ENCODE results near the gene RBBP8NL. TPM values are rescaled to one million over a fixed set of nuclear protein-coding genes. Genes with fewer than 3 reads are reported as not detected.

The RBBP8NL gene
- total RNA-seq, 1 experiment from 2014 or later = 39.2 TPM

GRCh38 chr20:62407221-62407992 lies 19.9 kb downstream of the RBBP8NL start, which contains the start of gene CABLES2:
Gene CABLES2, minus strand, starts transcription at chr20:62407285. Its CDS starts 9 bp downstream, at chr20:62407276.
- peaks cover 41% of the 10 kb centered on the region for H3K4me1 Mint-ChIP-seq (ENCODE audit: low read depth, unreplicated experiment)
- H3K27ac Mint-ChIP-seq (ENCODE audit: unreplicated experiment) = peak within 1 kb of the TSS; percentile 83
- H3K36me3 ChIP-seq (ENCODE audit: control insufficient read depth, insufficient read depth, low read length) = peaks cover 9% of the 10 kb centered on the region
- peaks cover 58% of the 10 kb centered on the region for H3K4me1 ChIP-seq
- H3K36me3 Mint-ChIP-seq (ENCODE audit: insufficient read depth, unreplicated experiment) = peaks cover 86% of the 10 kb centered on the region
- no peaks in the 10 kb centered on the region for H3K9me3 ChIP-seq
- CTCF ChIA-PET = interaction anchor here (0.6 to 1.1 kb wide), 5 partner anchors 23 to 210 kb away, joined by 3 to 6 read pairs (median 4); partner anchors contain the start of gene ADRM1
- no peaks in the 10 kb centered on the region for H3K9me3 Mint-ChIP-seq (ENCODE audit: unreplicated experiment)
- no peaks in the 10 kb centered on the region for H3K27me3 Mint-ChIP-seq (ENCODE audit: insufficient read depth, unreplicated experiment)
- H3K27me3 ChIP-seq (replicated peaks; ENCODE audit: control insufficient read depth, insufficient read depth, low read length) = no peaks in the 10 kb centered on the region
- DNase-seq = peak; percentile 99 to 100
- peak within 1 kb of the TSS; percentile 78 for H3K4me3 Mint-ChIP-seq (ENCODE audit: unreplicated experiment)
- intact Hi-C loops (cut with micrococcal nuclease; ENCODE audit: unreplicated experiment) = loop anchor here (2.0 to 10.0 kb wide), 5 partner anchors 17 to 263 kb away; partner anchors contain the start of genes PSMA7 and SS18L1
- H3K4me3 ChIP-seq (ENCODE audit: low read depth, low read length) = peak within 1 kb of the TSS; percentile 95
- BruUV-seq (replicated peaks) = no TSS peak
- POLR2A ChIA-PET = interaction anchor here (0.5 to 0.7 kb wide), 5 partner anchors 17 to 389 kb away, joined by 3 to 11 read pairs (median 4); partner anchors contain the start of genes MRGBP, RBBP8NL and RPS21
- peak in 1 of 2 experiments; percentile 54 for TF ChIP-seq CTCF (IDR thresholded peaks at IDR 0.05; ENCODE audit: insufficient read depth in 1 of 2, low read depth in 1 of 2, low read length in 1 of 2, severe bottlenecking in 1 of 2, unreplicated experiment in 1 of 2)

GRCh38 chr20:62406635-62407176 lies 20.6 kb downstream of the RBBP8NL start:
- TF ChIP-seq CTCF (IDR thresholded peaks at IDR 0.05; ENCODE audit: insufficient read depth in 1 of 2, low read depth in 1 of 2, low read length in 1 of 2, severe bottlenecking in 1 of 2, unreplicated experiment in 1 of 2) = no peak
- H3K4me1 Mint-ChIP-seq (ENCODE audit: low read depth, unreplicated experiment) = peaks cover 35% of the 10 kb centered on the region
- BruUV-seq (replicated peaks) = no TSS peak
- H3K27me3 ChIP-seq (replicated peaks; ENCODE audit: control insufficient read depth, insufficient read depth, low read length) = no peaks in the 10 kb centered on the region
- no peaks in the 10 kb centered on the region for H3K9me3 ChIP-seq
- H3K36me3 Mint-ChIP-seq (ENCODE audit: insufficient read depth, unreplicated experiment) = peaks cover 86% of the 10 kb centered on the region
- H3K4me3 ChIP-seq (ENCODE audit: low read depth, low read length) = peak overlapping the region; percentile 95
- peaks cover 9% of the 10 kb centered on the region for H3K36me3 ChIP-seq (ENCODE audit: control insufficient read depth, insufficient read depth, low read length)
- peaks cover 53% of the 10 kb centered on the region for H3K4me1 ChIP-seq
- H3K9me3 Mint-ChIP-seq (ENCODE audit: unreplicated experiment) = no peaks in the 10 kb centered on the region
- ChIA-PET POLR2A (no interaction called here), CTCF (interaction anchor here (1.1 kb wide), 1 partner anchor 211 kb away, joined by 4 read pairs; no protein-coding TSS in a partner anchor)
- H3K4me3 Mint-ChIP-seq (ENCODE audit: unreplicated experiment) = peak overlapping the region; percentile 78
- intact Hi-C loops (cut with micrococcal nuclease; ENCODE audit: unreplicated experiment) = loop anchor here (2.0 to 10.0 kb wide), 5 partner anchors 18 to 262 kb away; partner anchors contain the start of genes PSMA7 and SS18L1
- peak overlapping the region; percentile 83 for H3K27ac Mint-ChIP-seq (ENCODE audit: unreplicated experiment)
- H3K27me3 Mint-ChIP-seq (ENCODE audit: insufficient read depth, unreplicated experiment) = no peaks in the 10 kb centered on the region
- no peak for DNase-seq

- ChIA-PET POLR2A (interaction anchor here (0.5 to 0.9 kb wide), 2 partner anchors 39 to 284 kb away, joined by 3 to 8 read pairs; partner anchors contain the start of genes LAMA5 and LSM14B), CTCF (interaction anchor here (0.9 to 1.1 kb wide), 4 partner anchors 17 to 211 kb away, joined by 3 to 6 read pairs (median 4); no protein-coding TSS in a partner anchor)
- no peaks in the 10 kb centered on the region for H3K9me3 ChIP-seq
- H3K36me3 ChIP-seq (ENCODE audit: control insufficient read depth, insufficient read depth, low read length) = peaks cover 9% of the 10 kb centered on the region
- Mint-ChIP-seq H3K9me3 (ENCODE audit: unreplicated experiment) (no peaks in the 10 kb centered on the region), H3K27ac (ENCODE audit: unreplicated experiment) (peak overlapping the region; percentile 23), H3K4me3 (ENCODE audit: unreplicated experiment) (peak overlapping the region; percentile 78), H3K27me3 (ENCODE audit: insufficient read depth, unreplicated experiment) (no peaks in the 10 kb centered on the region), H3K4me1 (ENCODE audit: low read depth, unreplicated experiment) (peaks cover 35% of the 10 kb centered on the region), H3K36me3 (ENCODE audit: insufficient read depth, unreplicated experiment) (peaks cover 86% of the 10 kb centered on the region)
- H3K27me3 ChIP-seq (replicated peaks; ENCODE audit: control insufficient read depth, insufficient read depth, low read length) = no peaks in the 10 kb centered on the region
- TF ChIP-seq CTCF (IDR thresholded peaks at IDR 0.05; ENCODE audit: insufficient read depth in 1 of 2, low read depth in 1 of 2, low read length in 1 of 2, severe bottlenecking in 1 of 2, unreplicated experiment in 1 of 2) = no peak
- intact Hi-C loops (cut with micrococcal nuclease; ENCODE audit: unreplicated experiment) = loop anchor here (1.0 to 10.0 kb wide), 7 partner anchors 19 to 261 kb away; partner anchors contain the start of genes ADRM1, PSMA7, RPS21 and SS18L1
- no peak for DNase-seq
- H3K4me1 ChIP-seq = peaks cover 47% of the 10 kb centered on the region
- TSS peak; percentile 16 for BruUV-seq (replicated peaks)
- peak overlapping the region; percentile 95 for H3K4me3 ChIP-seq (ENCODE audit: low read depth, low read length)
Observed at GRCh38 chr20:62405981-62406513, 21.3 kb downstream of the RBBP8NL start.
